NCI-H1417 (cell line): ENCODE data around the gene TMCC1.
"Not testable (repeated sequence)": the region's sequence is repeated elsewhere in the genome, so short reads cannot be mapped to it uniquely, and the experiment has no call there.

Source experiments
- DNase-seq, 3 experiments: peaks; one replicate each; lab custom pipeline; 2025; lab: John Stamatoyannopoulos, UW

The TMCC1 gene

GRCh38 chr3:129651435-129652202 is 241.9 kb downstream of the TMCC1 start:
- DNase-seq, result peak in 1 of 3 experiments; percentile 42

DNA sequence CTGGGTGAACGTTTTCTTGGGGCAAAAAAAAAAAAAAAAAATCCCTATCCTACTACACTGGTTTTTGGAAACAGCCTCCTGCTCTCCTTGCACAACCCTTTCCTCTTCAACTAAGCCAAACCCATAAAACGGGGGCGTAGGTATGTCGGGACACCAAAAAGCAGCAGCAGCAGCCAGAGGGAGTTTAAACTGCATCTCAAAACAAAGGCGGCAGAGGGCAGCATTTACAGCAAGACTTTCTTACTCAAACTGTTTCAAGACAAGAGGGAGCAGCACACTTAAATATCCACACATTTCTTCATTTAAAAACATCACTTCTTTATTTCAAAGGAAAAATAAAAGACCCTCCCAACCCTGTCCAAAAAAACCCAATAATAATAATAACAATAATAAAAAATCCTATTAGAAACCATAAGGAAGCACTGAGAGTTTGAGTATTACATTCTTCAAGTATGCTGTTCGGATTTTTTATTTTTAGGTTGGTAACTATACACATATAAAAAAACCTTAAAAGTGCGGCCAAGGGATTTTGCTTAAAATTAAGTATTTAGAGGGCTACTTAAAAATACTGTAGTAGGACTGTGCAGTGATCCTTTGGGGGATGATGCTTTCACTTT is 243.1 kb downstream of the TMCC1 start:
- DNase-seq, result peak; percentile 2 to 77 (median 23)

DNA sequence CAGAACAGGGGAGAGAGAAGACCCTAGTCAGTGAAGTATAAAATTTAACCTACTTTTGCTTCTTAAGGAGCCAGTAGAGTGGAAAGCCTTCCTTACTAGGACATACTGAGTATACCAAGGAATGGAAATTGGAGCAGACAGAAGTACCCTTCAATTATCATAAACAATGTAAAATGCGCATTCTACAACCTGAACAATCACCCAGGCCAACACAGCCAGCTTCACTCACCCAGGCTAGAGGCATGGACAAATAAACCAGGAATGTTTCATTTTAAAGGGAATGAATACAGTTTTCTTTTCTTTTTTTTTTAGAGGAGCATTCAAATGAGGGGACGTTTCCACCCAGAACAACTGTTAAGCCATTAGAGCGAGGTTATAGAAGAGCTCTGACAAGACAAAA is 245.1 kb downstream of the TMCC1 start:
- DNase-seq, result peak in 1 of 3 experiments; percentile 28

DNA sequence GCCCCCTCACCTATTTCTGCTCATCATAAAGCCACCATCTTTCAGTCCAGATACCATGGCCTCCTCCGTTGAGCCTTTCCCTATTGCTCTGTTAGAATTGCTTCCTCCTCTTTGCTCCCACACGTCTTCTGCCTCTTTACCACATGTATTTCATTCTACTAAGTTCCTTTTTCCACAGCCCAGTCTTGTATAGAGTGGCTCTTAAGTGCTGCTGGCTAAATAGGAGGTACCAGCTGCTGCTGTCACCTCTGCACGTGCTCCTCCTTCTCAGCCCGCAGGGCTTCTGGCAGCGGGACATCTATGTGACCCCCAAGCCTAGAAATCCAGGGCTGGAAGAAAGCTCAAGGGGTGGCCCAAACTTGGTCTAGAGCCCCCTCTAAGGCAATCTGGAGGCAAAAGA is 248.2 kb downstream of the TMCC1 start:
- DNase-seq, result no peak

GRCh38 chr3:129644836-129645235 is 248.7 kb downstream of the TMCC1 start:
- DNase-seq, result peak in 2 of 3 experiments; percentile 21 to 65

GRCh38 chr3:129641567-129642260 is 251.8 kb downstream of the TMCC1 start:
- not testable (repeated sequence) for DNase-seq

GRCh38 chr3:129640985-129641384 is 252.5 kb downstream of the TMCC1 start:
- not testable (repeated sequence) for DNase-seq

- no peak for DNase-seq
Measured at GRCh38 chr3:129638481-129638880, 255.0 kb downstream of the TMCC1 start.

- DNase-seq, result no peak
Measured at GRCh38 chr3:129636082-129636481, 257.4 kb downstream of the TMCC1 start.

- no peak for DNase-seq
Measured at GRCh38 chr3:129635656-129636055, 257.9 kb downstream of the TMCC1 start.

DNA sequence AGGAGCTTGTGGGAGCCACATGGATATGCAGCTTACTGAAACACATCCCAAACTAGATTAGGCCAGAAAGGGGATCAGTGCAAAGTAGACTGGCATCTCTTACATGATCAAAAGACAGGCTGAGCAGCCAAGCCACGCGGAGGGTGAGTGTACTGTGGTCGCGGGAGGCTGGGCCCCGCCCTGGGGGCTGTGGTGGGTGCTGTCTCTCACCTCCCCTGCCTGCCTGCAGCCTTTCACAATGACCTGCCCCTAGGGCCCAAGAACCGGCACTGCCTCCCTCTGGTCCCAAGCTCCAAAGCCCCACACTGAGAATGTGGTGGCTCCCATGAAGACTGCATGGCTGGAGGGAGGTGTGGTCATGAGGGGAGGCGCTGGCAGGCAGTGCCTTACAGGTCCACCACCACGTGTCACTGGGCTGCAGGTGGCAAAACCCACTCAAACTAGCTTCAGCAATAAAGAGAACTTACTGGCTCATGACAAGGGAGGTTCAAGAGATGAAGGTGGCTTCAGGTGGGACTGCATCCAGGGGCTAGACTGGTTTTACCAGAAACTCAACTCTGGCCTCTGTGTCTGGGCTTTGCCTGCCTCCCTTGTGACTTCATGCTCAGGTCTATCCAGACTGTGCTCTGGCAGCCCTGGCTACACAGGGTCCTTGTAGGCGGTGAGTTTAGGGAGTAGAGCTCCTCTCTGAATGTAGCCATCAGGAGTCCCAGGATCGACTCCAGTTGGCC is 259.6 kb downstream of the TMCC1 start:
- DNase-seq, result no peak

DNA sequence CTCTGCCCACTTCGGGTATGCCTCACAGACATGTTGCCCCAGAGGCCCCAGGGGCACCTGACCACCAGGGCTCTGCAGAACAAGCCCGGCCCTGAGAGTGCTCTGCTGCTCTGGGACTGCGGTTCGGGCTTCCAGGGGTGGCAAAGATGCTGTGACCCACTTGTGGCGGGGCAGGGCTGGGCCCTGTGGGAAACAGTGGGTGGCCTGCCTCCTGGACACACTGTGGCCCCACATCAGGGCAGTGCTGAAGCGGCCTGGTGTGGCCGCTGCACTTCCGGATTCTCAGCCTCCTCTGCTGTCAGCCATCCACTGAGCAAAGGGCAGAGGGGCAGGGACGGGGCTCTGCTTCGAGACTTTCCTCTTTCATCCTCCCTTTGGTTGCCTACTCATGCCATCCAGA is 260.5 kb downstream of the TMCC1 start:
- no peak for DNase-seq

DNA sequence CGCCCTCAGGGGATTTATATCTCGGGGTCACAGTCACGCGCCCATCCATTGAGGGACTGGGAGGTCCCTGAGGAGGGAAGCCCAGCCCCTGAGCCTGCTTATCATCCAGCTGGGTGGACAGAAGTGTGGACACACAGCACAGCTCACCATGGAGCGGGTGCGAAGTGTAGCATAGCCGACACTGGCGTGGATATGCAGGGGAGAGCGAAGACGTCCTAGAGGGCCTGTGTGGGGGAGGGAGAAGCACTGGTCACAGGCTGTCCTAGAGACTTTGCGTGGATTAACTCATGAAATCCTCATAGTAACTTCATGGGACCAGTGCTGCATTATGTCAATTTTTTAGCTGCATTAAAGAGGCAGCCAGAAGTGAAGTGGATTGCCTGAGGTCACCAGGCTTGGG is 261.0 kb downstream of the TMCC1 start:
- no peak for DNase-seq

DNA sequence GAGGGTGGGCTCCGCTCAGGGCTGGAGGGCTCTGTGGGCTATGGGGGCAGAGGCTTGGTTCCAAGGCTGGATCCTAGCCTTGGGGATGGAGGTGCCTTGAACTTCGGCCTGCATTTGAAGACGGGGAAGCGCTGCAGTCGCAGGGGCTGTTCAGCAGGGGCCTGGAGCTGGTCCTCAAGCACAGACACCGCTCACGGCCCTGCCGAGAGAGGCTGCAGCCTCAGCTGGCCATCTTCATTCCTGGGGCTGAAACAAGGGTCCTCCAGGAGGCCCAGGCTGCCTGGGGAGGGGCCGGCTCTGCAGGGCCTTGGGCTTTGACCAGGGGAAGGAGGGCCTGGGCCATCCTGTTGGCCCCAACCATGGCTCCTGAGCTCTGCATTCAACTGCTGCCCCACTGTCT is 261.5 kb downstream of the TMCC1 start:
- DNase-seq, result no peak

- no peak for DNase-seq
Measured at GRCh38 chr3:129629011-129629410, 264.5 kb downstream of the TMCC1 start.

- no peak for DNase-seq
Measured at GRCh38 chr3:129628169-129628522, 265.4 kb downstream of the TMCC1 start.

GRCh38 chr3:129627350-129628168 is 266.0 kb downstream of the TMCC1 start:
- peak; percentile 80 to 97 (median 95) for DNase-seq

GRCh38 chr3:129626744-129627349 is 266.7 kb downstream of the TMCC1 start:
- peak; percentile 56 to 94 (median 93) for DNase-seq

GRCh38 chr3:129625072-129625874 is 268.2 kb downstream of the TMCC1 start:
- DNase-seq, result peak in 2 of 3 experiments; percentile 38 to 62
